CD4-positive, CD25-positive, alpha-beta regulatory T cell (primary cell): Measurements from ENCODE around the gene MVD. TPM values are rescaled to one million over a fixed set of nuclear protein-coding genes. Genes with fewer than 3 reads are reported as not detected.
A peak's percentile ranks its signal among the peaks of the same experiment; 100 is the strongest.

ENCODE experiments used
- ATAC-seq, 2 donors: fragments of 150-1000 bp; cut with Tn5 transposase; one replicate each; pipeline ENCODE4 v1.10.0; 2021; ENCODE audit warnings: low read depth in 2 of 2, moderate number of reproducible peaks in 2 of 2, moderate library complexity in 1 of 2
- DNase-seq, 3 donors: peaks; one replicate each; pipeline versions ENCODE4 v3.0.0 to v3.0.0-alpha.2; 2012 to 2022; ENCODE audit warnings: mixed read lengths in 1 of 3
- H3K27ac ChIP-seq: one replicate; pipeline ENCODE4 v1.7.0; 2013; ENCODE audit warnings: mild to moderate bottlenecking, low read length; ENCODE audit not compliant: insufficient read depth, poor library complexity, severe bottlenecking
- H3K27me3 ChIP-seq: one replicate; pipeline ENCODE4 v1.7.0; 2013; ENCODE audit warnings: low read length; ENCODE audit not compliant: control insufficient read depth, insufficient read depth
- H3K36me3 ChIP-seq: one replicate; pipeline ENCODE4 v1.7.0; 2013; ENCODE audit warnings: mild to moderate bottlenecking, low read length, moderate library complexity; ENCODE audit not compliant: control insufficient read depth, insufficient read depth
- H3K4me1 ChIP-seq: 2 replicates; pipeline ENCODE4 v1.7.0; 2013; ENCODE audit warnings: mild to moderate bottlenecking, low read length; ENCODE audit not compliant: insufficient read depth, control insufficient read depth, poor library complexity, severe bottlenecking
- H3K4me3 ChIP-seq: one replicate; pipeline ENCODE4 v1.7.0; 2013; ENCODE audit warnings: low read depth, mild to moderate bottlenecking, low read length, moderate library complexity
- H3K9me3 ChIP-seq, 2 experiments: 1 replicate in 1 of 2; 2 replicates in 1 of 2; pipeline ENCODE4 v1.7.0; 2013; ENCODE audit warnings: low read length in 2 of 2, mild to moderate bottlenecking in 1 of 2, moderate library complexity in 1 of 2; ENCODE audit not compliant: control insufficient read depth in 2 of 2
- H3K27ac Mint-ChIP-seq, 3 donors: one replicate each; pipeline ENCODE4 v1.8.0; 2020 to 2022; ENCODE audit warnings: mild to moderate bottlenecking in 3 of 3, mixed read lengths in 3 of 3, moderate library complexity in 2 of 3
- H3K27me3 Mint-ChIP-seq: one replicate; pipeline ENCODE4 v1.8.0; 2022; ENCODE audit warnings: mild to moderate bottlenecking, mixed read lengths
- H3K36me3 Mint-ChIP-seq: one replicate; pipeline ENCODE4 v1.8.0; 2020; ENCODE audit warnings: mixed read lengths
- H3K4me1 Mint-ChIP-seq, 4 donors: one replicate each; pipeline ENCODE4 v1.8.0; 2020 to 2022; ENCODE audit warnings: mixed read lengths in 4 of 4, mild to moderate bottlenecking in 1 of 4
- H3K4me3 Mint-ChIP-seq, 4 donors: one replicate each; pipeline ENCODE4 v1.8.0; 2020 to 2022; ENCODE audit warnings: mild to moderate bottlenecking in 4 of 4, mixed read lengths in 4 of 4, moderate library complexity in 3 of 4
- H3K9me3 Mint-ChIP-seq, 7 donors: one replicate each; pipeline ENCODE4 v1.8.0; 2020 to 2022; ENCODE audit warnings: mixed read lengths in 7 of 7, mild to moderate bottlenecking in 3 of 7, moderate library complexity in 2 of 7
- polyA plus RNA-seq, 4 donors: library from polyadenylated mRNA; unstranded; fragments of 300-500 nt; fragmentation: Illumina TruSeq; gene quantifications; one replicate each; pipeline ENCODE4 v1.2.3, GENCODE V29; 2021
- total RNA-seq: library from RNA; stranded (reverse); gene quantifications from one replicate; pipeline ENCODE4 v1.2.3, GENCODE V29; 2022

Gene MVD
- total and polyA plus RNA-seq, 5 donors from 2014 or later, result 19.6 to 59.7 (median 23.0) TPM

DNA sequence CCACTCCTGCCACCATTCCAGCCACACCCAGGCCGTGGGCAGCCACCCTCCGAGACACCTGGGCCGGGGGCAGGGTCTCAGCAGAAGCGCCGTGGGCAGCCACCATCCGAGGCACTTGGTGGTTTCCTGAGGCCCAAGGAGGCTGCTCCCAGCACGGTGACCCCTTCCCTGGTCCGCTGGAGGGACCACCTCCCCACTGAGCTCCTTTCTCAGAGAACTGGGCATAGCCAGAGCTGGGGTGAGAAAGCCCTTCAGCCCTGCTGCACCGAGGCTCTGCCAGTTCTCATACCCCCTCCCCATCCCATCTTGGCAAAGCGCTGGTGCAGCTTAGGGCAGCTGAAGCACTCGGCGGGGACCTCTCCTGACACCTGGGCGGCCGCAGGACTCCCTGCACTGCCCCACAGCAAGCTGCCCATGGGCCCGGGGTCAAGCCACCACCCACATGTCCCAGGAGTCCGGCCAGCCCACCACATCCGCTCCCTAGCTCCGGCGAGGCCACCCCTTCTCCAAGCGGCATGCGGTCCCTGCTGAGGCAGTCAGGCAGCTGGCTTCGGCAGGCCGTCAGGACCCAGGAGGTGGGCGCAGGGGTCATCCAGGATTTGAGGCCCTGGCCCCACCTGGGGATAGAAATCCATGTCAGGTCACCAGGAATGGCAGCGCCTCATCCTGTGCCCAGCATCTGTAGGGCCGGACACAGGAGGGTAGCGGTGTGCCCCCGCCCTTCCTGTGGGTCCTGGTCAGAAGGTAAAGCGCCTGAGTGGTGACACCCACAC, 10.7 kb downstream of the MVD start:
- ATAC-seq (no peak), DNase-seq (no peak)
- Mint-ChIP-seq H3K4me1 (peaks cover 0 to 23% (median 7%) of the 10 kb centered on the region in 4 donors), H3K27me3 (no peaks in the 10 kb centered on the region), H3K9me3 (peaks cover 0 to 4% (median 0%) of the 10 kb centered on the region in 7 donors), H3K4me3 (peak overlapping the region in 1 of 4 donors; percentile 38), H3K36me3 (peaks cover 9% of the 10 kb centered on the region), H3K27ac (peak overlapping the region in 1 of 3 donors; percentile 67)
- H3K4me3 ChIP-seq, result no peak overlapping the region
- no peaks in the 10 kb centered on the region for H3K9me3 ChIP-seq
- H3K27me3 ChIP-seq, result no peaks in the 10 kb centered on the region
- peak overlapping the region; percentile 92 for H3K27ac ChIP-seq
- H3K4me1 ChIP-seq, result peaks cover 39% of the 10 kb centered on the region
- H3K36me3 ChIP-seq, result no peaks in the 10 kb centered on the region

- ATAC-seq (peak; percentile 74 to 77), DNase-seq (peak; percentile 66 to 93 (median 76))
- Histone ChIP-seq H3K9me3 (no peaks in the 10 kb centered on the region), H3K27me3 (no peaks in the 10 kb centered on the region), H3K36me3 (no peaks in the 10 kb centered on the region), H3K27ac (peak overlapping the region; percentile 92), H3K4me3 (peak overlapping the region; percentile 65), H3K4me1 (peaks cover 44% of the 10 kb centered on the region)
- H3K9me3 Mint-ChIP-seq, result peaks cover 0 to 4% (median 0%) of the 10 kb centered on the region in 7 donors
- H3K4me1 Mint-ChIP-seq, result peaks cover 0 to 23% (median 7%) of the 10 kb centered on the region in 4 donors
- peak overlapping the region; percentile 91 to 97 (median 94) for H3K4me3 Mint-ChIP-seq
- H3K27ac Mint-ChIP-seq, result peak overlapping the region; percentile 38 to 97 (median 92)
- H3K36me3 Mint-ChIP-seq, result peaks cover 9% of the 10 kb centered on the region
- H3K27me3 Mint-ChIP-seq, result no peaks in the 10 kb centered on the region
These were observed 11.5 kb downstream of the MVD start for GRCh38 chr16:88651276-88651988.

DNA sequence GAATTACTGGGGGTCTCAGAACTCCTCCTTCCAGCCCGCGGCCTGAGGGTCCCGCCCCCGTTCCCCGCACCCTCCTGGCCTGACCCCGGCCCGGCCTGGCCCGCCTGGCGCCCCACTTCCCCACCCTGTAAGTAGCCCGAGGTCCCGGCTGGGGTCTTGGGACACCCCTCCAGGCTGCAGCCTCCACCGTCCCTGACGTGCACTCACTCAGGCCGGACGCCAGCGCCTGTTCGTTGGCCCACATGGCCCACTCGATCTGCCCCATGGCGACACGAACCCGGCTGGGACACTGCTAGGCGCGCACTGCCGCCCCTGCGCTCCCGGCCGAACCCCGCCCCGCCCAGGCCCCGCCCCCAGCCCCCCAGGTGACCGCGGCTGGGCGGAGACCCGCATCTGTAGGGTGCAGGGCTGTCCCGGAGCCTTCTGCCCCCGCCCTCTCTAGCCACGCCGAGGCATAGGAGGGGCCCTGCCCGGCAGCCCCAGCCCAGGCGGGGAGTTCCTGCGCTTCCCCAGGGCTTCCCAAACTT, 12.1 kb downstream of the MVD start, which contains the start of gene CYBA:
TSS of gene CYBA (minus strand) at position 305 of the 527 bp plus-strand sequence. CDS start at position 265, 40 bp downstream.
- DNase-seq (peak; percentile 77 to 89 (median 79)), ATAC-seq (peak; percentile 83 to 85)
- H3K27ac ChIP-seq, result peak within 1 kb of the TSS; percentile 92
- H3K27ac Mint-ChIP-seq, result peak within 1 kb of the TSS; percentile 38 to 97 (median 92)
- peaks cover 0 to 26% (median 7%) of the 10 kb centered on the region in 4 donors for H3K4me1 Mint-ChIP-seq
- H3K4me3 Mint-ChIP-seq, result peak within 1 kb of the TSS; percentile 91 to 97 (median 94)
- H3K4me3 ChIP-seq, result peak within 1 kb of the TSS; percentile 67
- peaks cover 9% of the 10 kb centered on the region for H3K36me3 Mint-ChIP-seq
- H3K36me3 ChIP-seq, result no peaks in the 10 kb centered on the region
- H3K27me3 ChIP-seq, result no peaks in the 10 kb centered on the region
- H3K9me3 ChIP-seq, result no peaks in the 10 kb centered on the region
- H3K27me3 Mint-ChIP-seq, result no peaks in the 10 kb centered on the region
- H3K9me3 Mint-ChIP-seq, result peaks cover 0 to 4% (median 0%) of the 10 kb centered on the region in 7 donors
- peaks cover 44% of the 10 kb centered on the region for H3K4me1 ChIP-seq

GRCh38 chr16:88649924-88650748, 12.8 kb downstream of the MVD start:
- Mint-ChIP-seq H3K4me1 (peaks cover 0 to 27% (median 7%) of the 10 kb centered on the region in 4 donors), H3K27me3 (no peaks in the 10 kb centered on the region), H3K36me3 (peaks cover 11% of the 10 kb centered on the region), H3K9me3 (peaks cover 0 to 4% (median 0%) of the 10 kb centered on the region in 7 donors), H3K4me3 (peak overlapping the region; percentile 91 to 97 (median 94)), H3K27ac (peak overlapping the region in 2 of 3 donors; percentile 35 to 93)
- Histone ChIP-seq H3K27ac (peak overlapping the region; percentile 92), H3K27me3 (no peaks in the 10 kb centered on the region), H3K4me1 (peaks cover 44% of the 10 kb centered on the region), H3K9me3 (no peaks in the 10 kb centered on the region), H3K36me3 (no peaks in the 10 kb centered on the region), H3K4me3 (peak overlapping the region; percentile 67)
- DNase-seq (peak in 2 of 3 donors; percentile 56), ATAC-seq (peak; percentile 5 to 10)

DNA sequence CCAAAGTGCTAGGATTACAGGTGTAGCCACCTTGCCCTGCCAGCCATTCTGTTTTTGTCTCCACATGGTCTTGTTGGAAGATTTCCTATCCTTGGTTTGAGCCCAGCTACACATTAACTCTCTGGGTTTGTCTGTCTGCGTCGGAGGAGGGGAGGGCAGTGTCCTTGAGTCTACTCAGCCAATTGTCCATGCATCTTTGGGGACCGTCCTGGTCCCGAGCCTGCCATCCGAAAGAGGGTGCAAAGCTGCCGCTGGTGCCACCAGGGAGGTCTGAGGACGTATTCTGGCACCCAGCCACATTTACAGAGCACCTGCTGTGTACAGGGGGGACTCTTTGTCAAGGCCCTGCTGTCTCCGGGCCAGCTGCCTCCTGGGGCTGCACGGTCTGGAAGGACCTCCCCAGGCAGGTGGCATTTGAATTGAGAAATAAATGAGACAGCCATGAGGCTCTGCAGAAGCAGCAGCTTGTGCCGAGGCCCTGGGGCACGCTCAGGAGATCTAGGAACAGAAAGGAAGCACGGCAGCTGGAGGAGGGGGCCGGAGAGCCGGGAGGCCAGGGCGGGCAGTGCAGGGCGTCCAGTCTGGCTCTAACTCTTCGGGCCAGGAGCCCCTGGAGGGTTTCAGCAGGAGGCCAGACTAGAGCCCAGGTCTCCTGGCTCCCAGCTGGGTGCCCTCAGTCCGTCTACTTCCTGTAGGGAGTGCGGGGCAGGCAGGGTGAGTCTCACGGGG, 13.5 kb downstream of the MVD start:
- no peak for ATAC-seq

GRCh38 chr16:88647178-88648070, 15.5 kb downstream of the MVD start:
- H3K9me3 ChIP-seq, result no peaks in the 10 kb centered on the region
- no peak overlapping the region for H3K4me3 ChIP-seq
- DNase-seq, result no peak
- peak overlapping the region in 2 of 4 donors; percentile 38 to 63 for H3K4me3 Mint-ChIP-seq
- no peak overlapping the region for H3K27ac Mint-ChIP-seq
- peaks cover 0 to 35% (median 14%) of the 10 kb centered on the region in 4 donors for H3K4me1 Mint-ChIP-seq
- peaks cover 9% of the 10 kb centered on the region for H3K36me3 ChIP-seq
- peaks cover 44% of the 10 kb centered on the region for H3K4me1 ChIP-seq
- peaks cover 0 to 4% (median 0%) of the 10 kb centered on the region in 7 donors for H3K9me3 Mint-ChIP-seq
- H3K27me3 ChIP-seq, result no peaks in the 10 kb centered on the region
- no peak for ATAC-seq
- H3K27me3 Mint-ChIP-seq, result no peaks in the 10 kb centered on the region
- peaks cover 12% of the 10 kb centered on the region for H3K36me3 Mint-ChIP-seq
- H3K27ac ChIP-seq, result no peak overlapping the region

More for the DNA sequence above, 13.5 kb downstream of the MVD start:
- no peaks in the 10 kb centered on the region for H3K27me3 ChIP-seq
- Mint-ChIP-seq H3K9me3 (peaks cover 0 to 4% (median 0%) of the 10 kb centered on the region in 7 donors), H3K4me1 (peaks cover 0 to 35% (median 10%) of the 10 kb centered on the region in 4 donors), H3K36me3 (peaks cover 12% of the 10 kb centered on the region), H3K27me3 (no peaks in the 10 kb centered on the region), H3K27ac (peak overlapping the region; percentile 76 to 89 (median 79)), H3K4me3 (peak overlapping the region; percentile 91 to 97 (median 94))
- H3K4me3 ChIP-seq, result peak overlapping the region; percentile 19
- no peaks in the 10 kb centered on the region for H3K9me3 ChIP-seq
- no peak for DNase-seq
- H3K27ac ChIP-seq, result peak overlapping the region; percentile 92
- no peaks in the 10 kb centered on the region for H3K36me3 ChIP-seq
- H3K4me1 ChIP-seq, result peaks cover 44% of the 10 kb centered on the region
